Measurements from ENCODE around the gene EXOC4.

The EXOC4 gene

GRCh38 chr7:133295484-133295883, 42.6 kb downstream of the EXOC4 start:
- TF ChIP-seq GATA3 (IDR thresholded peaks at IDR 0.05; ENCODE audit: low read depth, low read length) (no peak), GATA2 (IDR thresholded peaks at IDR 0.05; ENCODE audit: low read depth, low read length) (no peak)

- TF ChIP-seq GATA2 (IDR thresholded peaks at IDR 0.05; ENCODE audit: low read depth, low read length) = no peak
- TF ChIP-seq GATA3 (IDR thresholded peaks at IDR 0.05; ENCODE audit: low read depth, low read length) = no peak
Observed at GRCh38 chr7:133297093-133297492, 44.2 kb downstream of the EXOC4 start.

GRCh38 chr7:133298080-133298479, 45.2 kb downstream of the EXOC4 start:
- TF ChIP-seq GATA3 (IDR thresholded peaks at IDR 0.05; ENCODE audit: low read depth, low read length) = no peak
- no peak for TF ChIP-seq GATA2 (IDR thresholded peaks at IDR 0.05; ENCODE audit: low read depth, low read length)

GRCh38 chr7:133299676-133300075, 46.8 kb downstream of the EXOC4 start:
- TF ChIP-seq GATA2 (IDR thresholded peaks at IDR 0.05; ENCODE audit: low read depth, low read length) (peak; percentile 49; the same call in 1 of the 2 replicates), GATA3 (IDR thresholded peaks at IDR 0.05; ENCODE audit: low read depth, low read length) (peak; percentile 64)

GRCh38 chr7:133300088-133300487, 47.2 kb downstream of the EXOC4 start:
- TF ChIP-seq GATA2 (IDR thresholded peaks at IDR 0.05; ENCODE audit: low read depth, low read length) = no peak
- TF ChIP-seq GATA3 (IDR thresholded peaks at IDR 0.05; ENCODE audit: low read depth, low read length) = no peak; the same call in 1 of the 2 replicates

- TF ChIP-seq GATA3 (IDR thresholded peaks at IDR 0.05; ENCODE audit: low read depth, low read length) (no peak), GATA2 (IDR thresholded peaks at IDR 0.05; ENCODE audit: low read depth, low read length) (no peak)
Observed at GRCh38 chr7:133300811-133301210, 47.9 kb downstream of the EXOC4 start.

- TF ChIP-seq GATA2 (IDR thresholded peaks at IDR 0.05; ENCODE audit: low read depth, low read length) = no peak
- no peak for TF ChIP-seq GATA3 (IDR thresholded peaks at IDR 0.05; ENCODE audit: low read depth, low read length)
Observed at GRCh38 chr7:133301444-133301843, 48.6 kb downstream of the EXOC4 start.

GRCh38 chr7:133303372-133303771, 50.5 kb downstream of the EXOC4 start:
- TF ChIP-seq GATA2 (IDR thresholded peaks at IDR 0.05; ENCODE audit: low read depth, low read length) (no peak), GATA3 (IDR thresholded peaks at IDR 0.05; ENCODE audit: low read depth, low read length) (no peak)

- TF ChIP-seq GATA3 (IDR thresholded peaks at IDR 0.05; ENCODE audit: low read depth, low read length) (no peak), GATA2 (IDR thresholded peaks at IDR 0.05; ENCODE audit: low read depth, low read length) (no peak)
Observed at GRCh38 chr7:133303931-133304330, 51.1 kb downstream of the EXOC4 start.

- TF ChIP-seq GATA2 (IDR thresholded peaks at IDR 0.05; ENCODE audit: low read depth, low read length) = no peak
- no peak for TF ChIP-seq GATA3 (IDR thresholded peaks at IDR 0.05; ENCODE audit: low read depth, low read length)
Observed at GRCh38 chr7:133309333-133309732, 56.5 kb downstream of the EXOC4 start.

- TF ChIP-seq GATA2 (IDR thresholded peaks at IDR 0.05; ENCODE audit: low read depth, low read length) (no peak), GATA3 (IDR thresholded peaks at IDR 0.05; ENCODE audit: low read depth, low read length) (no peak)
Observed at GRCh38 chr7:133310232-133310862, 57.5 kb downstream of the EXOC4 start.

GRCh38 chr7:133313575-133313974, 60.7 kb downstream of the EXOC4 start:
- TF ChIP-seq GATA3 (IDR thresholded peaks at IDR 0.05; ENCODE audit: low read depth, low read length) (no peak), GATA2 (IDR thresholded peaks at IDR 0.05; ENCODE audit: low read depth, low read length) (no peak)

GRCh38 chr7:133314084-133314483, 61.2 kb downstream of the EXOC4 start:
- TF ChIP-seq GATA2 (IDR thresholded peaks at IDR 0.05; ENCODE audit: low read depth, low read length) (no peak), GATA3 (IDR thresholded peaks at IDR 0.05; ENCODE audit: low read depth, low read length) (no peak)

GRCh38 chr7:133315332-133316040, 62.6 kb downstream of the EXOC4 start:
- TF ChIP-seq GATA2 (IDR thresholded peaks at IDR 0.05; ENCODE audit: low read depth, low read length) (no peak), GATA3 (IDR thresholded peaks at IDR 0.05; ENCODE audit: low read depth, low read length) (no peak)

GRCh38 chr7:133319842-133320241, 67.0 kb downstream of the EXOC4 start:
- TF ChIP-seq GATA2 (IDR thresholded peaks at IDR 0.05; ENCODE audit: low read depth, low read length) (no peak), GATA3 (IDR thresholded peaks at IDR 0.05; ENCODE audit: low read depth, low read length) (no peak)

Measured in SH-SY5Y (cell line).